Left ventricle myocardium superior (tissue), 1 donor: ENCODE results near the gene ITGA1. TPM values are rescaled to one million over a fixed set of nuclear protein-coding genes. Genes with fewer than 3 reads are reported as not detected.

Experiments used
- ATAC-seq: fragments of 200-7000 bp; cut with Tn5 transposase; one replicate; pipeline ENCODE4 v1.9.1; 2020; ENCODE audit warnings: mild to moderate bottlenecking, moderate library complexity
- DNase-seq: peaks from one replicate; pipeline ENCODE4 v3.0.0-alpha.2; 2020
- intact Hi-C: fragments of 100-400 bp; cut with micrococcal nuclease; formaldehyde crosslinking; loops from one replicate; pipeline ENCODE4 v1.11.0; 2022
- total RNA-seq: library from RNA; stranded (reverse); fragmentation: NEBNext Ultra II Directional; extraction: Animal tissue kit (Norgen Biotek cat#: 25700); gene quantifications from one replicate; pipeline ENCODE4 v1.2.1, GENCODE V29; 2021
- donor health status: DM: no; HTN: yes; CAD: no; lungs with severe emphysema.

The ITGA1 gene
- total RNA-seq, 1 donor from 2014 or later = 29.2 TPM

DNA sequence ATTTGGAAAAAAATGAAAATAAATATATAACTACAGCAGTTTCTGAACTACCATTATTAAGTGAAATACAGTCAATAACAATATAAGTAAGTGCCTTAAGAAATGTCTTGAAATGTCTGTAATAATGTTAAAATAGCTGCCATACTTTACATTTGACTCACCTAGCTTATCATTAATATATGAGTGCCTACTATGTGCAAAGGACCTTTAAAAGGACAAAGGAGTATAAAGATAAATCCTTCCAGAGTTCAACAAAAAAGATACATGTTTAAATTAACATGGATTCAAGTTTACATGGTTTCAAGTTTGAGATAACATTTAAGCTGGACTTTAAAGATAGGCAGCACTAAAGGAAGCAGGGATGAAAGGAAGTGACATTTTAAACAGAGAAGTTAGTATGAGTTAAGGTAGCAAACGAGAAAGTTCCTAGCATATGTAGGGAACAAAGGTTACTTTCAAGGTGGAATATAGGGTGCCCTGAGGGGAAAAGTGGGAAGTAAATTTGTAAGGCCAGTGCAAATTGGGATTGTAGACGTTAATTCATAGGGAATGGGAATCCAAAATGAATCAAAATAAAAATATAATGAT lies 8.9 kb downstream of the ITGA1 start:
- intact Hi-C loops = no loop called here
- ATAC-seq = no peak
- no peak for DNase-seq

DNA sequence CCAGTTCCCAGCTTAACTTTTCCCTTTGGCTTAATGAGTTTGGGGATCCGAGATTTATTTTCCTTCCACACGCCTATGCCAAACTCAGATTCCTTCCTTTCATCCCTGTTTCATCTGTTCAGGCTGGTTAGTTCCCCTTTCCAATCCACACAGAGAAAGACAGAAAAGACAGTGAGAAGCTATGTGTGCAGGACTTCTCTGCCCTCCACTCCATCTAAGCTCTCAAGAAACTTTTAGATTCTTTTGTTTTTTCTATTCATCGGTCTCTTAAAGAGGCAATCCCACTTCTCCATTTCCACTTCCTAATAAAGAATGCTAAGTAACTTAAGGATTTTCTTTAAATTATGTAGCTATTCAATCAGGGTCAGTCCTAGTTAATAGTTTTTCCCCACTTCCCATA lies 11.2 kb downstream of the ITGA1 start:
- DNase-seq (no peak), ATAC-seq (no peak)
- intact Hi-C loops = no loop called here

DNA sequence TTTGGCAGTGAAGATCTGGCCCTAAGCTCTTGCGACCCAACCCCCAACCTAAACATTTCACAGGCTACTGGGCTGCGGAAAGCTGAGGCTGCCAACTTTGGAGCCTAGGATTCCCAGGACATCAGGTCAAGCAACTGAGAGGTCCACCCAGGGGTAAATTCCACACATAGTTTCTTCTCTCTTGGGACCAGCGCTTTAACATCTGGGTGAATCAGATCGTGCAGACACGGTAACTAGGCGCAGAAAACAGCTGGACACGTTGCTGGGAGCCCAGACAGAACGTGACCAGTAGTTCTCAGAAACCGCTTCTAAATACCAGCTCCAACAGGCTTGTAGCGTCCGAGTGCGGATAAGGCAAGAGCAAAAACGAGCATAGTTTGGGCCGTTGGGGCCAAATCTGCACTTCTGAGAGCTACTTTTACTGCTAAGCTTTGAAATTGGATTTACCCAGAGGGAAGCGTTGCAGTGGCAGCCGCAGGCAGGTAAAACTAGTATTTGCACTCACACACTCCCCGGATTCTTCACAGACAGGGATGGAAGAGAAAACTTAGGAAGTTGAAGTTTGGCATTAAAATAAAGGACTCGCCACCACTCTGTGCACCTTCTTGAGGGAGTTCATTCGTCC lies 11.8 kb downstream of the ITGA1 start:
- ATAC-seq (peak; percentile 47), DNase-seq (peak; percentile 50)
- intact Hi-C loops = no loop called here

DNA sequence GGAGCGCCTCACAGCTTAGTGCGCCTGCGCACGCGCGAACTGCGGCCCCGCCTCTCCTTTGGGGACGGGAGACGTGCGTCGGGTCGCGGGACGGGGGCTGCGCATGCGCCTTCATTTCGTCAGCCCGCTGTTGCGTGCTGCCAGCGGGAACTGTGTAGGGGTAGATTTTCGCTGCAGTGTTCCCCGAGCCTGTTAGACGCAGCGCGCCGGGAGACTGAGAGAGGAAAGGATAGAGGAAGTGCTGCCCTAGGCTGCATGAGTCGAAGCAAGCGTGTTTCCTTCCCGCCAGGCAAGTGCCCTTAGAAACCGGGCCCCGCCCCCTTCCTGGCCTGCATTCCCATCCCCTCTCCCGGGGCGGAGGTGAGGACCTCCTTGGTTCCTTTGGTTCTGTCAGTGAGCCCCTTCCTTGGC lies 12.3 kb downstream of the ITGA1 start:
- DNase-seq = peak; percentile 98
- ATAC-seq = peak; percentile 96
- intact Hi-C loops = loop anchor here (10.0 kb wide), 1 partner anchor 95 kb away; no protein-coding TSS in a partner anchor

DNA sequence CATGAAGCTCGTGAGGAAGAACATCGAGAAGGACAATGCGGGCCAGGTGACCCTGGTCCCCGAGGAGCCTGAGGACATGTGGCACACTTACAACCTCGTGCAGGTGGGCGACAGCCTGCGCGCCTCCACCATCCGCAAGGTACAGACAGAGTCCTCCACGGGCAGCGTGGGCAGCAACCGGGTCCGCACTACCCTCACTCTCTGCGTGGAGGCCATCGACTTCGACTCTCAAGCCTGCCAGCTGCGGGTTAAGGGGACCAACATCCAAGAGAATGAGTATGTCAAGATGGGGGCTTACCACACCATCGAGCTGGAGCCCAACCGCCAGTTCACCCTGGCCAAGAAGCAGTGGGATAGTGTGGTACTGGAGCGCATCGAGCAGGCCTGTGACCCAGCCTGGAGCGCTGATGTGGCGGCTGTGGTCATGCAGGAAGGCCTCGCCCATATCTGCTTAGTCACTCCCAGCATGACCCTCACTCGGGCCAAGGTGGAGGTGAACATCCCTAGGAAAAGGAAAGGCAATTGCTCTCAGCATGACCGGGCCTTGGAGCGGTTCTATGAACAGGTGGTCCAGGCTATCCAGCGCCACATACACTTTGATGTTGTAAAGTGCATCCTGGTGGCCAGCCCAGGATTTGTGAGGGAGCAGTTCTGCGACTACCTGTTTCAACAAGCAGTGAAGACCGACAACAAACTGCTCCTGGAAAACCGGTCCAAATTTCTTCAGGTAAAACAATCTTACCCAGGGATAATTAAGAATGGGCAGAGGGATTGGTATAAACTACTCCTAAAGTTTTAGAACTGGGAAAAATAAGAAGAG lies 12.9 kb downstream of the ITGA1 start:
- ATAC-seq = peak; percentile 78
- DNase-seq = peak; percentile 63
- intact Hi-C loops = loop anchor here (10.0 kb wide), 1 partner anchor 94 kb away; no protein-coding TSS in a partner anchor

DNA sequence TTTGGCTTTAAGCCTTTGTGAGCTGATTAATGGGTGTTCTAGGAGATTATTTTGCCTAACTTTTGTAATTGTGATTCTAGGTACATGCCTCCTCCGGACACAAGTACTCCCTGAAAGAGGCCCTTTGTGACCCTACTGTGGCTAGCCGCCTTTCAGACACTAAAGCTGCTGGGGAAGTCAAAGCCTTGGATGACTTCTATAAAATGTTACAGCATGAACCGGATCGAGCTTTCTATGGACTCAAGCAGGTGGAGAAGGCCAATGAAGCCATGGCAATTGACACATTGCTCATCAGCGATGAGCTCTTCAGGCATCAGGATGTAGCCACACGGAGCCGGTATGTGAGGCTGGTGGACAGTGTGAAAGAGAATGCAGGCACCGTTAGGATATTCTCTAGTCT lies 13.6 kb downstream of the ITGA1 start:
- ATAC-seq (no peak), DNase-seq (no peak)
- intact Hi-C loops = loop anchor here (10.0 kb wide), 1 partner anchor 93 kb away; no protein-coding TSS in a partner anchor

DNA sequence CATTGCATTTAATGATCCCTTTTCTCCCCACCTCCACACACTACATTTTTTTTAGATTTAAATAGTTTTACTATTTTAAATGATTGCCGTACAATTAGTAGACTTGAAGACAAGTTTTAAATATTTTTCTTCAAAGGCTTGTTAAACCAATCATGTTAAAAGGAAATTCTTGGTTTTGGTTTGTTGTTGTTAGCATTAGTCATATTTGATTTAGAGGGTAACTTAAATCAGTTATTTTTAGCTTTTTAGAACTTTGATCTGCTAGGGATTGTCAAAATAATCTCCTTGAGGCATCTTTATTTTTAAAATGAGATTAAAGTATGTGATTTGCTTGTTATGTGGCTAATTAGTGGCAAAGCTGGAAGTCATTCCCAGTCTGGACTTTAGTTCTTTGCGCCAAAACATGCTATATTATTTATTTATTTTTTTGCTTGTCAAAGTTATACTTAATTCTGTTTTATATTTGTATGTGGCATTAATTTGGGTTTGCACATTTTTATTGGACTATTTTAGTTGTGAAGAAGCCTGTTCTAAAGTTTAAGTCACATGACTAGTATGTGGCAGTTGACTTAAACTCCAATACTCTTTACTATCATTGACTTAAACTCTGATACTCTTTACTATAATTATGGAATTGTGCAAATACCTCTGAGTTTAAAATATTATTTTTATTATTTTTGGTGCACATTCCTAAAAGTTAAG lies 14.7 kb downstream of the ITGA1 start:
- DNase-seq = no peak
- ATAC-seq = no peak
- intact Hi-C loops = loop anchor here (10.0 kb wide), 1 partner anchor 92 kb away; no protein-coding TSS in a partner anchor

DNA sequence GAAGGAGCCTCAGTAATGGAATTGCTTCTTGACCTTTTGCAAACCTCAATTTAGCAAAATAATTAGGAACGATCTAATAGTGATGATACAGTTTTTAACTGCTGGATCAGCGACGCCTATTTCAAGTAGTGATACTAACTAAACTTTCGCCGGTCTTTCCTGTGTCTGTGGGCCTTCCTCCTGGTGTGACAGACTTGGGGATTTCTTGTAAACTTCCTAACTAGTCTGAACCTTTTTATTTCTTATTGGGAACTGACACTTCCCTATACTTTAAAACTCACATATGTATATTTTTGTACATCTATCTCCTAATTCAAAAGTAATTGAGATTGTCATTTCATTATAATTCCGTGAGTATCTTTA lies 15.2 kb downstream of the ITGA1 start:
- intact Hi-C loops = loop anchor here (10.0 kb wide), 1 partner anchor 92 kb away; no protein-coding TSS in a partner anchor
- ATAC-seq = no peak
- DNase-seq = no peak

GRCh38 chr5:52804387-52804791 lies 16.7 kb downstream of the ITGA1 start:
- intact Hi-C loops = loop anchor here (10.0 kb wide), 1 partner anchor 90 kb away; no protein-coding TSS in a partner anchor
- no peak for ATAC-seq
- DNase-seq = no peak

DNA sequence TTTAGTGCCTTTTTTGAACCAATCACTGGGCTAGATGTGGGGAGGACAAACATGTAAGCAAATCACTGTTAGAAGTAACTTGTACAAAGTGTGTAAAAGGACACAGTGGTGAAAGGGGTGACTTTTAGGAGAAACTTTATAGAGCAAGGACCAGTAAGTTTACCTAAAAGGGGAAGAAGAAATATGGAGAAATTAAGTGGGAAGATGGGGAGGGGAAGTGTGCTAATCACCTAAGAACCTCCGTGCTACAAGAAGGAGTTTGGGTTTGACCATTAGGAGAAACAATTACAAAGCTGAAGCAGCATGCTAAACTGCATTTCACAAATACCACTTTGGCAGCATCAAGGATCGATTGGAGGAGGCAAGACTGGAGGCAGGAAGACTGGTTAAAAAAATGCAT lies 17.3 kb downstream of the ITGA1 start:
- no peak for ATAC-seq
- DNase-seq = no peak
- intact Hi-C loops = loop anchor here (10.0 kb wide), 1 partner anchor 90 kb away; no protein-coding TSS in a partner anchor

DNA sequence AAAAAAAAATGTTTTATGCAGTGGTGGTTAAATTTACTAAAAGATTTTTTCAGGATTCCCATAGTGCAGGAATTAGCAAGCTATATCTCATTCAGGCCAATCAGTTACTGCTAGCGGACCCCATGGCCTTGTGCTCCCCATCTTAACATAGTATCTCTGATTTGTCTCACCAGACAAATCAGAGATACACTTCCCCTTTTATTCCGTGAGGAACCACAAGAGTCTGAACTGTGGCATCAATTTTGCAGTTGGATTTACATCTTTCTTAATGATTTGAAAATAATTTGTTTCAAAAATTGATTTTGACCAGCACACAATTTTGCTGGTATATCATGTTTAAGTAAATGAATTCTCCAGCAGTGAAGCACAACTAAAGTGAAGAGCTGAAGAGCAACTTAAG lies 17.9 kb downstream of the ITGA1 start:
- ATAC-seq (no peak), DNase-seq (no peak)
- intact Hi-C loops = loop anchor here (10.0 kb wide), 1 partner anchor 89 kb away; no protein-coding TSS in a partner anchor

DNA sequence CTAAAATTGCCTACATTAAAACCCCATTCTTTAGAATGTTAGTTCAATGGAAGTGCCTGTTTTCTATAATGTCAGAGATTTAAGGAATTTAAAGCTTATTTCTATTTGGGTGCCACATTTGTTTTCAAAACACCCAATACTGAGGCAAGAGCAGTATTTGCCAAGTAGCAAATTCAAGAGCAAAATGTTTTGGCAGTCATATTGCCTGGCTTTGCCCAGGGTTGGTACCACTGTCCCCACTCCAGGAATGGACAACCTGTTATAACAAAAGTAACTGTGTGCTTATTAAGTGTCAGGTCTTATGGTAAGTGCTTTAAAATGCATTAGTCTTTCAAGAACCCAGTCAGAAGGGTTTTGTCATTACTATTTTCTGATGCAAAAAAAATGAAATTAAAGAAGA lies 19.3 kb downstream of the ITGA1 start:
- intact Hi-C loops = loop anchor here (10.0 kb wide), 1 partner anchor 88 kb away; no protein-coding TSS in a partner anchor
- DNase-seq (no peak), ATAC-seq (peak; percentile 38)

GRCh38 chr5:52807723-52808122 lies 20.0 kb downstream of the ITGA1 start:
- DNase-seq (no peak), ATAC-seq (no peak)
- intact Hi-C loops = loop anchor here (10.0 kb wide), 1 partner anchor 87 kb away; no protein-coding TSS in a partner anchor

DNA sequence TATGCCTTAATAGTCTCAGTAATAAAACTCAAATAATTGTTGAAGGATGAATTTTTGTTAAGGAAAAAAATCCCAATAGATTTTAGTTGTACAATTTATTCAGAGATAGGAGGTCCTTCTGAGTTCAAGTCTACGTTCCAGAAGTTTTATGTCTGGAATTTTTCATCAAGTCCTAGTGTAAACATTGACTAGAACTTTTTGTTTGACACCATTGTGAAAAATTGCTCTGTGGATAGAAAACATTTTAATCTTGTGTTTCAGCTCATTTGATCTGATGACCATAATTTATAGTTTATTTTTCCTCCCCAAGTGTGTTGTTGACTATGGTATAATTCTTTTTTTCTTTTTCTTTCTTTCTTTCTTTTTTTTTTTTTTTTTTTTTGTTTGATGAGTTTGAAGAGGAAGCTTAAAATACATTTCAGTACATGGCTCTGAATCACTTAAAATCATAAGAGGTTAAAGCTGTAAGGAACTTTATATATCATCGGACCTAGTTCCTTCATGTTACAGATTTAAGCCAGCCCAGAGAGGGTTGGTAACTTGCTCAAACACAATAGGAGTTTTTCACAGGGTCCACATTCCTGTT lies 20.7 kb downstream of the ITGA1 start:
- DNase-seq = no peak
- no peak for ATAC-seq
- intact Hi-C loops = loop anchor here (10.0 kb wide), 1 partner anchor 86 kb away; no protein-coding TSS in a partner anchor

DNA sequence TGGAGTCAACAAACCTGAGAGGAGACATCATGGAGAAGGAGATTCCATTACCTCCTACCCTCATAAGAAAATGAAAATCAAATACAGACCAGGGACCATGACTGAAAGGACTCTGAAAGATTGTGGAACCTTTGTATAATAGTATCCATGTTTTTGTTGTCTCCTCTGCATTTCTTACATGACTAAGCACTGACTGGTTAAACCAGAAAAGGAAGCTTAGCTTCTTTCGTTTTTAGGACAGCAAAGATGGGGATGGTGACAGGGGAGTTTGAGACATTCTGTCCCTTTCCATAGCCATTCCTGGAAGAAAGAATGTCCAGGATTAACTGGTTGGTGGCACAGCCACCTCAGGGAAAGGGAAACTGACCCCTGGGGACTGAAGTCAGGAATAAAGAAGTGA lies 22.2 kb downstream of the ITGA1 start:
- no peak for ATAC-seq
- no peak for DNase-seq
- intact Hi-C loops = loop anchor here (10.0 kb wide), 1 partner anchor 85 kb away; no protein-coding TSS in a partner anchor

- intact Hi-C loops = no loop called here
- DNase-seq (no peak), ATAC-seq (no peak)
Observed at GRCh38 chr5:52810426-52810825, 22.7 kb downstream of the ITGA1 start.

- ATAC-seq = no peak
- DNase-seq = no peak
- intact Hi-C loops = no loop called here
Observed at GRCh38 chr5:52811067-52811749, 23.5 kb downstream of the ITGA1 start.
